Fibroblast of the aortic adventitia (primary cell): ENCODE results near the gene TCF21. TPM values are rescaled to one million over a fixed set of nuclear protein-coding genes. Genes with fewer than 3 reads are reported as not detected.

Source experiments
- DNase-seq: peaks from one replicate; pipeline ENCODE4 v3.0.0-alpha.2; 2010; ENCODE audit warnings: low read depth
- H3K4me3 ChIP-seq: 2 replicates; pipeline ENCODE4 v1.5.1; 2011; ENCODE audit warnings: low read depth, mild to moderate bottlenecking, control low read depth, low read length, moderate library complexity
- CTCF ChIP-seq: IDR thresholded peaks from 2 replicates; pipeline ENCODE4 v1.5.1; 2011; ENCODE audit warnings: mild to moderate bottlenecking, low read length, control low read depth, inconsistent platforms; ENCODE audit not compliant: insufficient read depth
- total RNA-seq: library from RNA; depleted of rRNA; stranded (reverse); fragments of >200 nt; gene quantifications from 2 replicates; pipeline ENCODE4 v1.2.3, GENCODE V29; 2012; ENCODE audit warnings: low replicate concordance

Gene TCF21
- total RNA-seq, 1 donor = 5.0 TPM

- no peak for TF ChIP-seq CTCF
- DNase-seq = no peak
- no peak overlapping the region for H3K4me3 ChIP-seq
Measured at GRCh38 chr6:133892813-133893691, 4.1 kb downstream of the TCF21 start.

GRCh38 chr6:133893946-133894345 lies 5.0 kb downstream of the TCF21 start:
- H3K4me3 ChIP-seq = no peak overlapping the region
- no peak for DNase-seq
- no peak for TF ChIP-seq CTCF

- DNase-seq = no peak
- TF ChIP-seq CTCF = no peak
- no peak overlapping the region for H3K4me3 ChIP-seq
Measured at GRCh38 chr6:133894369-133894768, 5.5 kb downstream of the TCF21 start.

- no peak for TF ChIP-seq CTCF
- H3K4me3 ChIP-seq = no peak overlapping the region
- peak; percentile 81 for DNase-seq
Measured at GRCh38 chr6:133894795-133895358, 6.0 kb downstream of the TCF21 start.

- peak overlapping the region; percentile 57 for H3K4me3 ChIP-seq
- DNase-seq = peak; percentile 48
- peak; percentile 22 for TF ChIP-seq CTCF
Measured at GRCh38 chr6:133895573-133896343, 6.8 kb downstream of the TCF21 start.

GRCh38 chr6:133896344-133896721 lies 7.4 kb downstream of the TCF21 start:
- no peak overlapping the region for H3K4me3 ChIP-seq
- DNase-seq = no peak
- TF ChIP-seq CTCF = no peak
